ENCODE measurements around the gene CDC37L1.

GRCh38 chr9:4709380-4709779 lies 30.0 kb downstream of the CDC37L1 start:
- TF ChIP-seq MEF2A (IDR thresholded peaks at IDR 0.05; ENCODE audit: borderline replicate concordance, low read depth) (no peak), POLR2AphosphoS5 (IDR thresholded peaks at IDR 0.05; ENCODE audit: low read depth, low read length) (no peak), CTCF (IDR thresholded peaks at IDR 0.05) (no peak), RCOR1 (IDR thresholded peaks at IDR 0.05; ENCODE audit: low read length) (no peak), REST (IDR thresholded peaks at IDR 0.05; ENCODE audit: low read depth, low read length) (no peak), RFX5 (IDR thresholded peaks at IDR 0.05; ENCODE audit: low read length) (no peak), ZBTB33 (IDR thresholded peaks at IDR 0.05; ENCODE audit: borderline replicate concordance, low read depth) (no peak), USF2 (IDR thresholded peaks at IDR 0.05; ENCODE audit: borderline replicate concordance, low read depth, low read length) (no peak), MAX (IDR thresholded peaks at IDR 0.05; ENCODE audit: low read depth) (no peak), NFIC (IDR thresholded peaks at IDR 0.05; ENCODE audit: borderline replicate concordance) (no peak), EZH2phosphoT487 (IDR thresholded peaks at IDR 0.05; ENCODE audit: borderline replicate concordance, low read depth) (no peak), FOSL2 (IDR thresholded peaks at IDR 0.05; ENCODE audit: borderline replicate concordance, low read depth) (no peak), RXRA (IDR thresholded peaks at IDR 0.05; ENCODE audit: borderline replicate concordance, low read depth) (no peak)
